GM19328 (cell line): ENCODE data around the gene GRPEL1.
"Not testable (repeated sequence)": the region's sequence is repeated elsewhere in the genome, so short reads cannot be mapped to it uniquely, and the experiment has no call there.

Experiments
- ATAC-seq: cut with Tn5 transposase; IDR thresholded peaks from one replicate; pipeline ENCODE4 v1.9.1; 2021; ENCODE audit warnings: mild to moderate bottlenecking, moderate library complexity; ENCODE audit not compliant: unreplicated experiment

Gene GRPEL1

GRCh38 chr4:7067452-7068278 lies at the start of gene GRPEL1:
TSS of gene GRPEL1 (minus strand) at chr4:7068064. CDS start at chr4:7068032, 32 bp downstream.
- peak; percentile 88 for ATAC-seq

GRCh38 chr4:7116705-7117104 lies 48.8 kb upstream of the GRPEL1 start:
- no peak for ATAC-seq

- ATAC-seq, result no peak
Observed at GRCh38 chr4:7115557-7116340, 47.9 kb upstream of the GRPEL1 start.

- ATAC-seq, result no peak
Observed at GRCh38 chr4:7112656-7113055, 44.8 kb upstream of the GRPEL1 start.

GRCh38 chr4:7111441-7111840 lies 43.6 kb upstream of the GRPEL1 start:
- ATAC-seq, result no peak

GRCh38 chr4:7110546-7110945 lies 42.7 kb upstream of the GRPEL1 start:
- no peak for ATAC-seq

- ATAC-seq, result no peak
Observed at GRCh38 chr4:7109169-7109568, 41.3 kb upstream of the GRPEL1 start.

GRCh38 chr4:7108660-7109059 lies 40.8 kb upstream of the GRPEL1 start:
- ATAC-seq, result no peak

- no peak for ATAC-seq
Observed at GRCh38 chr4:7108046-7108625, 40.3 kb upstream of the GRPEL1 start.

- no peak for ATAC-seq
Observed at GRCh38 chr4:7107166-7107905, 39.5 kb upstream of the GRPEL1 start.

GRCh38 chr4:7105276-7105675 lies 37.4 kb upstream of the GRPEL1 start:
- ATAC-seq, result no peak

- ATAC-seq, result no peak
Observed at GRCh38 chr4:7104366-7105031, 36.6 kb upstream of the GRPEL1 start.

- no peak for ATAC-seq
Observed at GRCh38 chr4:7103607-7104365, 35.9 kb upstream of the GRPEL1 start.

- ATAC-seq, result peak; percentile 75
Observed at GRCh38 chr4:7103031-7103606, 35.3 kb upstream of the GRPEL1 start.

GRCh38 chr4:7102516-7102909 lies 34.6 kb upstream of the GRPEL1 start:
- not testable (repeated sequence) for ATAC-seq

GRCh38 chr4:7101692-7102515 lies 34.0 kb upstream of the GRPEL1 start:
- ATAC-seq, result peak; percentile 50

GRCh38 chr4:7096236-7096635 lies 28.4 kb upstream of the GRPEL1 start:
- no peak for ATAC-seq

- no peak for ATAC-seq
Observed at GRCh38 chr4:7095611-7096155, 27.8 kb upstream of the GRPEL1 start.
